HG02610 (cell line): ENCODE data around the gene COX14.
"Not testable (repeated sequence)": the region's sequence is repeated elsewhere in the genome, so short reads cannot be mapped to it uniquely, and the experiment has no call there.

Source experiments
- ATAC-seq: cut with Tn5 transposase; IDR thresholded peaks from one replicate; pipeline ENCODE4 v1.9.1; 2021; ENCODE audit warnings: mild to moderate bottlenecking, moderate library complexity; ENCODE audit not compliant: unreplicated experiment

The COX14 gene

DNA sequence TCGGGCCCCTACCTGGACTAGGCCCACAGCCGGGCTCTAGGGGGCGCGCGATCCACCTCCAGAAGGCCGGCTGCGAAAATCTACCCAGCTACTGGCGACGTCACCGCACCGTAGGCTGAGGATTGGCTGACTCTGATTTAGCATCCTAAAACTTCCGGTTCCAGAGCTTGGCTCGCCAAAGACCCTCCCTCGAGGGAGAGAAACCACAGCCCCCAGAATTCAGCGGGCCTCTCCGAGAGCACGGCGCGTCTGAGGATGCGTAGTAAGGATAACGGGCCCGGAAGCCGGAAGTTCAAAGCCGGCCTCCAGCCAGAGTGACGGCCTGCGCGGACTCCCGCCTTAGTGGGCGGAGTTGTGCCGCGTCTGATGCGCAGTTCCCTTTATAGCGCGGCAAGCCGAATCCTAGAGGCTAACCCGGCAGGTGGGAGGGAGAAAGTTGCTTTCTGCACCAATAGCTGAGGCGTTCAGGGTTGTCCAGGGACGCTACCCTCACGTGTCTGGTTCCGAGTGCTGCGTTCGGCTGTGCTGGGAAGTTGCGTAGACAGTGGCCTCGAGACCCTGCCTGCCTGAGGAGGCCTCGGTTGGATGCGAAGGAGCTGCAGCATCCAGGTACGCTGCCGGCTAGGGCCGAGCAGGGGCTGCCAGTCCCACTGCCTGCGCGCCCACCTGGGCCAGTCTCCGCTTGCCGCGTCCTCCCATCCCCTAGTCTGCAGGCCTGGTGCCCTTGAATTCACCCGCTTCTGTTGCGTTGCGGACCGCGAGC is at the start of gene COX14:
Gene COX14 (plus strand): TSS at position 544 of the 763 bp plus-strand sequence. CDS start 7,808 bp downstream, outside the sequence.
- ATAC-seq = peak; percentile 81

- ATAC-seq = no peak
Measured at GRCh38 chr12:50062728-50063460, 49.1 kb upstream of the COX14 start.

DNA sequence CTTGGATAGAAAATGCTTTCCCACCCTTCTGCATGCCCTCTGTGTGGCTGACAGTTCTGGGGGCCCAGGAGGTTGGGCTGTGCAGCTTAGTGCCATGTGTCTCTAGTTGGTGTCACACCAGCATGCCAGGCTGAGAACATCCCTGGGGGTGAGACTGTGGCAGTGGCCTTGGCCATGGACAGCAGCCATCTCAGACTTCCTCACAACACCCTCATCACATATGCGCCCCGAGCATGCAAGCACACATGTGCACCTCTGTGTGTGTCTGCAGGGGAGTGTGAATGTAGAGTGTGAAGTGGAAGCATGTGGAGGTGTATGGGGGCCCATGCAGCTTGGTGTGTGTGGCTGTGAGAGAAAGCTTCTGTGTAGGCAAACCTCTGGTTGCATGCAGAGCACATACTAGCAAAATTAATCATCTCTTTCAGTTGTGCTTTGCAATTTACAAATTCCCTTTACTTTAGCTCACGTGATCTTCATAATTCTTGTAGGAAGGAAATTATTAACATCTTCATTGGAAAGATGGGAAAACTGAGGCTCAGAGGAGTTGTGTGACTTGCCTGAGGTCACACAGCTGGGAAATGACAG is 46.2 kb upstream of the COX14 start:
- no peak for ATAC-seq

- ATAC-seq = no peak
Measured at GRCh38 chr12:50066402-50066801, 45.6 kb upstream of the COX14 start.

GRCh38 chr12:50069069-50069468 is 43.0 kb upstream of the COX14 start:
- ATAC-seq = no peak

DNA sequence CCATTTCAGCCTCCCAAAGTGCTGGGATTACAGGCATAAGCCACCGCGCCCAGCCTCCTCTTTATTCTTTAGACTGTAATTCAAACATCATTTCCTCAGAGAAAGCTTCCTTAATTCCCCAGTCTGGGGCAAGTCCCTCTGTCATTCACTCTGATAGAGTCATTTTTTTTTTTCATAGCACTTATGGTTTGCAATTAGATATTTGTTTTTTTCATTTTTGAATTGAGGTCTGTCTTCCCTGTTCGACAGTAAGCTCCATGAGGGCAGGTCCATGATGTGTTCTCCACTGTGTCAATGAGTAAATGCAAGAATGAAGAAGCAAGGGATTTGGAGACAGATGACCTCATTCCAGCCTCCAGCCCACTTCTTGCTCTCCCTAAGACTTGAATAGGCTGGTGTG is 42.5 kb upstream of the COX14 start:
- ATAC-seq = no peak

GRCh38 chr12:50070314-50071060 is 41.5 kb upstream of the COX14 start:
- no peak for ATAC-seq

- no peak for ATAC-seq
Measured at GRCh38 chr12:50072198-50072907, 39.7 kb upstream of the COX14 start.

DNA sequence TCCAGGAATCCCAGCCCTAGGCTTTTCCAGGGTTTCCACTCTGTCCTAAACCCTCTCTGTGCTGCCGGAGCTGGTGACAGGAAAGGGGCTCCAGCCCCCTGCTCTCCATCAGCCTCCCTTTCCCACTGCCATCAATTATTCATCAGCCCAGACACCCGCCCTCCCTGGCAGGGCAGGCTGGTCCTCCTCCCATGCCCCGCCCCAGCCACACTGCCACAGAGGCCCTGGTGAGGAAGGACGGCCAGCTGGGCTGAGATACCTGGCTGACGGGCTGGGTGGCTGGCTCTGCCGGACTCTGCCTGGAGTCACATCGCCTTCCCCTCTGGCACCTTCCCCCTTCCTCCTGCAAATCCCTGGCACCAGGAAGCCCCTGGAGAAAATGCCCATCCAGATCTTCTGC is 38.8 kb upstream of the COX14 start:
- no peak for ATAC-seq

- no peak for ATAC-seq
Measured at GRCh38 chr12:50073712-50074111, 38.3 kb upstream of the COX14 start.

DNA sequence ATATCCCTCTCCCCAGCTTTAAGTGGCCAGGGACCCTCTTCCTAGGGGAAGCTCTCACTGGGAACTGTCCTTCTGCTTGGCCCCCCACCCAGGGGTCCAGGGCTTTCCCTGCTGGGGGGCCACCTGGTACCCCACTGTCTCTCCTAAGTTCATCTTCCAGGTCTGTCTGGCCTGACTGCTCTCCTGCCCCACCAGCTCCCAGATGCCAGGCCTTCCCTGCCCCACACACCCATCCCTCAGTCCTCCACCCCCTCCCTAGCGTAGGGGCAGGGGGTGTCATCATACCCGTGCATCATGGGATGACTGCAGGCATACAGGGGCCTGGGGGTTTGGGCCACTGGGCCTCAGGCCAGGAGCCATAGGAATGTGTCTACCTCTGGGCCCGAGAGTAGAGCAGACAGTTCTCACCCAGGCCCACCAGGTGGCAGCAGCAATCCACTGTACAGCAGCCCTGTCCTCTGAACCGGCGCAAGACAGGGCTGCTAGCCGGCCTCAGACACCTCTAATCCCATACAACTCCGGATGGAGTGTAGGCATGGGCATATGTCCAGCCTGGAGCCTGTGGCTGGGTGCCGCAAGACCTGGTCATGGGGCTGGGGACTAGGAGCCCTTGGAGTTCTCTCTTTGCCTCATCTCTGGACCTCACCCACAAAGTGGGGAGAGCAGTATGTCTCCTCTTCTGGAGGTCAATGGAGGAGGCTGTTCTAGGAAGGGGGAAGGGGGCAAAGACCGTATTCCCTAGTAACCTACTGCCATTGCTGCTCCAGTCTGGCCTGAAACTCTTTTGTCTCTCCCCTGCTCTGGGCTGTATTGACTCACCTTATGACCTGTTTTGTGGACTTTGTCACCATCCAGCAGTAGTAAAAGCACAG is 36.9 kb upstream of the COX14 start:
- peak; percentile 78 for ATAC-seq

DNA sequence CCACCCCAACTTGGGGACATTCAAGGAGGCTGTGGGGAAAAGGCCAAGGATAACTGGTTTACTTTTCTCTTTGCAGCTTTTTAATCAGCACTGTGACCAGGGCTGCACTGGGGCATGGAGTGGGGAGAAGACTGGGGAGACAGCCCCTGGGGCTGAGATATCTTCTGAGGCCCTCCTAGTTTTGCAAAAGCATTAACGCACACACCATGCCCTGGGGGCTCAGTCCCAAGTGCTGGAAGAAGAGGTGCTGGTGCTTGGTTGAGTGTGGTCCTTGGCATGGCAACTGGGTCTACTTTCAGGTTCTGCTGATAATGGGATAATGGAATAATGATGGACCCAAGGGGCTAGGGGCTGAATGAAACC is 36.2 kb upstream of the COX14 start:
- no peak for ATAC-seq

DNA sequence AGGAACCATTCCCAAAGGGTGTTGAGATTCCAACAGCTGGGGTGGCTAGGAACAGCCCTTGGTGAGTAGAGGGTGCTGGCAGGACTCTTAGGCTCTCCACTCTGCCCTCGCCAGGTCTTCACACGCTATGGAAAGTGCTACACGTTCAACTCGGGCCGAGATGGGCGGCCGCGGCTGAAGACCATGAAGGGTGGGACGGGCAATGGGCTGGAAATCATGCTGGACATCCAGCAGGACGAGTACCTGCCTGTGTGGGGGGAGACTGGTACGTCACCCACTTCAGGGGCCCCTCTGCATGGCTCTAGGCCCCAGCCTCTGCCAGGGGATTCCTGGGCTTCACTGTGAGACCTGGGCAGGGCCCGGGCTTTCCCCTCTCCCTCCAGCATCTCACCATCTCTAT is 34.9 kb upstream of the COX14 start:
- no peak for ATAC-seq

GRCh38 chr12:50078281-50078680 is 33.8 kb upstream of the COX14 start:
- ATAC-seq = no peak

GRCh38 chr12:50079771-50080170 is 32.3 kb upstream of the COX14 start:
- no peak for ATAC-seq

DNA sequence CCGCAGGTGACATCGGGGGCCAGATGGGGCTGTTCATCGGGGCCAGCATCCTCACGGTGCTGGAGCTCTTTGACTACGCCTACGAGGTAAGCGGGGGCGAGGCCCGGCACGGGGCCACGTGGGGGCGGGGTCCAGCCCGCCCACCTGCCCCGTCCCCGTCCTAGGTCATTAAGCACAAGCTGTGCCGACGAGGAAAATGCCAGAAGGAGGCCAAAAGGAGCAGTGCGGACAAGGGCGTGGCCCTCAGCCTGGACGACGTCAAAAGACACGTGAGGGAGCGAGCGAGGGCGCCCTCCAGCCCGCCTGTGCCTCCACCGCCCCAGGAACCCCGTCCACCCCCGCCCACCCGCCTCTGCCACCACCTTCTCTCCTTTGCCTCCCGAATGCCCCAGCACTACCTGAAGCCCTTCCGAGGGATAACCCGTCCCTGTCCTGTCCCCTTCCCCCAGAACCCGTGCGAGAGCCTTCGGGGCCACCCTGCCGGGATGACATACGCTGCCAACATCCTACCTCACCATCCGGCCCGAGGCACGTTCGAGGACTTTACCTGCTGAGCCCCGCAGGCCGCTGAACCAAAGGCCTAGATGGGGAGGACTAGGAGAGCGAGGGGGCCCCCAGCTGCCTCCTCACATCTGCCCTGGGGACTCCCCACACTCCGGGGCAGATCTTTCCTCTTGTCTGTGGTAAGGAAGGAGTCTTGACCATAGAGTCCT is 30.8 kb upstream of the COX14 start:
- ATAC-seq = no peak

DNA sequence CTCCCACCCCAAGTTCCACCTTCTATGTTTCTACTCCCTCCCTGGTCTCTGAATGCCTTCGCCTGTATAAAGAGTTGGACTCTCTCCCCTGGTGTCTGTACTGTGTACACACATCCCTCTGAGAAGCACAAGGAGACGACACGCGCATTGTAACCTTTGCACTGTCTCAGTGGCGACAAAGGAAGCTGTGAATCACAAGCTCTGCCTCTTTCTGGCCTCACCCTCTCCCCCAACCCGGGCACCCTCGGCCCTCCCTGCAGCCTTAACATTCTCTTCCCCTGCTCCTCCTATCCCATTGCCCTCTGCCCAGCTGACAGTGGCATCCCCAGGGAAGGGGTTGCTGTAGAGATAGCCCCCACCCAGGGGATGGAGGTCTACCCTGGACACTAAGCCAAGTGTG is 29.4 kb upstream of the COX14 start:
- ATAC-seq = no peak

- ATAC-seq = no peak
Measured at GRCh38 chr12:50083301-50083700, 28.7 kb upstream of the COX14 start.

DNA sequence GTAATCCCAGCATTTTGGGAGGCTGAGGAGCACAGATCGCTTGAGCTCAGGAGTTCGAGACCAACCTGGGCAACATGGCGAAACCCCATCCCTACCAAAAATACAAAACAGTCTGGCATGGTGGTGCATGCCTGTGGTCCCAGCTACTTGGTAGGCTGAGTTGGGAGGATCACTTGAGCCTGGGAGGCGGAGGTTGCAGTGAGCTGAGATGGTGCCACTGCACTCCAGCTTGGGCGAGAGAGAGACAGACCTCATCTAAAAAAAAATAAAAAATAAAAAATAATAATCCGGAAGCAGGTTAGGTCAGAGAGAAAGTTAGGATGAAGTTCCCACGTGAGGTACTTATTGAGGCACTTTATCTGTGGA is 27.6 kb upstream of the COX14 start:
- ATAC-seq = not testable (repeated sequence)
